Amygdala (tissue), 56 donors: ENCODE data around the gene CEL.
"Not testable (repeated sequence)": the region's sequence is repeated elsewhere in the genome, so short reads cannot be mapped to it uniquely, and the experiment has no call there.

ENCODE experiments used
- DNase-seq, 56 donors: peaks; one replicate each; lab custom pipeline; 2025; lab: John Stamatoyannopoulos, UW

The CEL gene

GRCh38 chr9:133061764-133062145 is at the start of gene CEL:
Gene CEL, plus strand, starts transcription at chr9:133061981. Its CDS starts 22 bp downstream, at chr9:133062003.
- DNase-seq, result not testable (repeated sequence)

GRCh38 chr9:133014696-133015095 is 47.1 kb upstream of the CEL start:
- no peak for DNase-seq

GRCh38 chr9:133023117-133023890 is 38.5 kb upstream of the CEL start:
- no peak for DNase-seq

GRCh38 chr9:133026426-133026825 is 35.4 kb upstream of the CEL start:
- no peak for DNase-seq

- no peak for DNase-seq
These were observed 34.6 kb upstream of the CEL start for GRCh38 chr9:133027134-133027533.

- no peak for DNase-seq
These were observed 33.6 kb upstream of the CEL start for GRCh38 chr9:133028221-133028620.

GRCh38 chr9:133029994-133030316 is 31.8 kb upstream of the CEL start:
- peak in 1 of 56 donors; percentile 76 for DNase-seq

GRCh38 chr9:133030317-133031129 is 31.3 kb upstream of the CEL start, which contains the start of gene GTF3C5:
Gene GTF3C5, plus strand, starts transcription at chr9:133030997. Its CDS starts 15 bp downstream, at chr9:133031012.
- peak; percentile 79 to 100 (median 94) for DNase-seq

GRCh38 chr9:133031130-133031422 is 30.7 kb upstream of the CEL start:
- DNase-seq, result no peak

GRCh38 chr9:133031496-133031911 is 30.3 kb upstream of the CEL start:
- DNase-seq, result no peak

- no peak for DNase-seq
These were observed 29.6 kb upstream of the CEL start for GRCh38 chr9:133032171-133032570.

GRCh38 chr9:133035669-133036068 is 26.1 kb upstream of the CEL start:
- no peak for DNase-seq

GRCh38 chr9:133037775-133038515 is 23.8 kb upstream of the CEL start:
- no peak for DNase-seq

GRCh38 chr9:133040892-133041479 is 20.8 kb upstream of the CEL start:
- DNase-seq, result peak in 27 of 56 donors; percentile 7 to 76 (median 37)

- no peak for DNase-seq
These were observed 19.8 kb upstream of the CEL start for GRCh38 chr9:133041958-133042357.

GRCh38 chr9:133042676-133043075 is 19.1 kb upstream of the CEL start:
- peak in 1 of 56 donors; percentile 3 for DNase-seq

- DNase-seq, result no peak
These were observed 18.2 kb upstream of the CEL start for GRCh38 chr9:133043449-133044035.

GRCh38 chr9:133044125-133044524 is 17.7 kb upstream of the CEL start:
- DNase-seq, result no peak

- DNase-seq, result no peak
These were observed 17.1 kb upstream of the CEL start for GRCh38 chr9:133044661-133045060.

- no peak for DNase-seq
These were observed 16.6 kb upstream of the CEL start for GRCh38 chr9:133045132-133045531.
